HG02870 (cell line): ENCODE measurements around the gene SLC6A15.

Experiments
- ATAC-seq: cut with Tn5 transposase; IDR thresholded peaks from one replicate; pipeline ENCODE4 v1.9.1; 2021; ENCODE audit warnings: mild to moderate bottlenecking, moderate library complexity; ENCODE audit not compliant: unreplicated experiment

Gene SLC6A15

GRCh38 chr12:84875241-84875640 lies 37.4 kb downstream of the SLC6A15 start:
- no peak for ATAC-seq

GRCh38 chr12:84874825-84875139 lies 37.8 kb downstream of the SLC6A15 start:
- no peak for ATAC-seq

- peak; percentile 94 for ATAC-seq
Measured at GRCh38 chr12:84874125-84874824, 38.3 kb downstream of the SLC6A15 start.

- no peak for ATAC-seq
Measured at GRCh38 chr12:84862186-84862585, 50.4 kb downstream of the SLC6A15 start.

GRCh38 chr12:84860718-84861117 lies 51.9 kb downstream of the SLC6A15 start:
- no peak for ATAC-seq

GRCh38 chr12:84858796-84859195 lies 53.8 kb downstream of the SLC6A15 start:
- ATAC-seq: no peak

- no peak for ATAC-seq
Measured at GRCh38 chr12:84857525-84858208, 54.9 kb downstream of the SLC6A15 start.

- no peak for ATAC-seq
Measured at GRCh38 chr12:84856156-84856900, 56.3 kb downstream of the SLC6A15 start.

GRCh38 chr12:84843593-84844144 lies 68.9 kb downstream of the SLC6A15 start:
- ATAC-seq: no peak

- ATAC-seq: peak; percentile 69
Measured at GRCh38 chr12:84842406-84843013, 70.1 kb downstream of the SLC6A15 start.

- no peak for ATAC-seq
Measured at GRCh38 chr12:84841591-84841990, 71.0 kb downstream of the SLC6A15 start.

- ATAC-seq: no peak
Measured at GRCh38 chr12:84840356-84840755, 72.2 kb downstream of the SLC6A15 start.

- no peak for ATAC-seq
Measured at GRCh38 chr12:84826925-84827324, 85.7 kb downstream of the SLC6A15 start.

GRCh38 chr12:84825149-84825548 lies 87.5 kb downstream of the SLC6A15 start:
- ATAC-seq: no peak

- ATAC-seq: no peak
Measured at GRCh38 chr12:84822525-84822924, 90.1 kb downstream of the SLC6A15 start.

GRCh38 chr12:84816916-84817695 lies 95.5 kb downstream of the SLC6A15 start:
- no peak for ATAC-seq

GRCh38 chr12:84814664-84815245 lies 97.8 kb downstream of the SLC6A15 start:
- ATAC-seq: no peak

- ATAC-seq: no peak
Measured at GRCh38 chr12:84813780-84814663, 98.6 kb downstream of the SLC6A15 start.

GRCh38 chr12:84811291-84811690 lies 101.3 kb downstream of the SLC6A15 start:
- ATAC-seq: no peak
